ENCODE results near the gene NEU3.
"Not testable (repeated sequence)": the region's sequence is repeated elsewhere in the genome, so short reads cannot be mapped to it uniquely, and the experiment has no call there.

Gene NEU3

DNA sequence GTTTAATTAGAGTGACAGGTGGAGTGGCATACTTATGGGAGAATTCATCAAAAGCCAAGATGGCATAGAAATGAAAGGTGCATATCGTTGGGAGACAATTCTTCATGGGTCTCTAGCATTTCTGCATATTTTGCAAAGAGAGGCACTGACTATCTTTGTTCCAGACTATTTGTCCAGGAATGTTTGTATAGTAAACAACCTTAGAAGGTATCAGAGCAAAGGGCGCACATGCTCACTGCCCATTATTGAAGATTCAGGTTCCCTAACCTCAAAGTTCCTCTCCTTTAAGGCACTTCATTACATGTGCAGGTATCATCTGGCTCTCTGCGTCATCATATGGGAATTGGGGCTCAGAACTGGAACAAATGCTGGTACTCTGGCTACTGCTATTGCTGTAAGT is 4.7 kb upstream of the NEU3 start:
- DNase-seq (ENCODE audit: low read depth): no peak

DNA sequence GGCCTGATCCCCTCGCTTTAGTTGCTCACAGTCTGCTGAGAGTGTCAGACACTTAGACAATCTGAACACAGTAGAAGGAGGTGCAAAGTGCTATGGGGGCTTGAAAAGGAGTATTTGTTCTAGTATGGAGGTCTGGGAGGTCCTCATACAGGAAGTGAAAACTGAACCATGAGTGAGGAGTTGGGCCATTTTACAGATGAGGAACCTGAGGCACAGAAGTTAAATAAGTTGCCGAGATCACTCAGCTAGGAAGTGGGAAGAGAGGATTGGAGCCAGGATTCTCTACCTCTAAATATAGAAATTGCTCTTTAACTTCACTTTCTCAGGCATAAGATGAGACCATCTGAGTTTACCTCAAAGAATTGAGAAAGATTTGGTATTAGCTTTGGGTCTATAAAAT is 4.0 kb upstream of the NEU3 start:
- DNase-seq (ENCODE audit: low read depth): no peak

DNA sequence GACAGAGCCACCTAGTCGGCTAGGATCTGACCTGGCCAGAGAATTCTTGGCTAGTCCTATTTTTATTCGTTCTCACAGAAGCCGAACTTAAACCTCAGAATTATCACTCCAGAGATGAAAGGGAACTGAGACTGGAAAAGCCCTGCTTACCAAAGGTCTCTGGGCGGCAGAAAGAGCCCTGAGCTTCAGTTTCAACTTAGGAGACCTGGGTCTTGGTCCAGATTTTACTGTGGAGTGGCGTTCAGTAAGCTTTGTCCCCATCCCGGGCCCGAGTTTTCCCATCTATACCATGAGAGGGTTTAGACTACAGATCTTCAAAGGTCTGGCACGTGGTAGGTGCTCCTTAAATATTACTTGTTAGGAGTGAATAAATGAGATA is 516 bp downstream of the NEU3 start:
- no peak for DNase-seq (ENCODE audit: low read depth)

DNA sequence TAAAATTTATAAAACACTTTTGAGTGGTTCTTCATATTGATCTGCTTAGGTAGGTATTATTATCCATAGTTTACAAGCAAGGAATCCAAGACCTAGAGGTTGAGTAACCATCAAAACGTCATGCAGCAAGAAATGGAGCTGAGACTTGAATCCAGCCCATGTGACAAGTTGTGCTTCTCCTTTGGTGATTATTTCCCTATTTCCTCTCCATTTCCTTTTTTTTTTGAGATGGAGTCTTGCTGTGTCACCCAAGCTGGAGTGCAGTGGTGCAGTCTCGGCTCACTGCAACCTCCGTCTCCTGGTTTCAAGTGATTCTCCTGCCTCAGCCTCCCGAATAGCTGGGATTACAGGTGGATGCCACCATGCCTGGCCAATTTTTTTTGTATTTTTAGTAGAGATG is 1.4 kb downstream of the NEU3 start:
- not testable (repeated sequence) for DNase-seq (ENCODE audit: low read depth)

DNA sequence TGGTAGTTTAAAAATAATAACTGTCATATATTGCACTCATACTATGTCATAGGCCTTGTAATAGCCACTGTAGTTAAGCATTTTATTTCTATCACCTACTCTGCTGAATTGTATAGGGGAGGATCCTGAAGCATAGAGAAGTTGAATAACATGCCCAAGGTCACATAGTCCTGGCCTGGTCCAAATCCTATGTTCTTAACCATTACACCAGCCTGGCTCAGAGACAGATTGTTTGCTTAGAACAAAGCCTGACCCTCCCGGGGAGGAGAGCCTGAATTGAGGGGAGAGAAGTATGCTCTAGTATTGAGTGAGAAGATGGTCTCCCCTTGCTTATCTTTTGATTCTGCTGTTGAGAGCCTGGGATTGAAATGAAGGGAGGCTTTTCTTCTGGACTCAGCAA is 2.2 kb downstream of the NEU3 start:
- DNase-seq (ENCODE audit: low read depth): no peak

DNA sequence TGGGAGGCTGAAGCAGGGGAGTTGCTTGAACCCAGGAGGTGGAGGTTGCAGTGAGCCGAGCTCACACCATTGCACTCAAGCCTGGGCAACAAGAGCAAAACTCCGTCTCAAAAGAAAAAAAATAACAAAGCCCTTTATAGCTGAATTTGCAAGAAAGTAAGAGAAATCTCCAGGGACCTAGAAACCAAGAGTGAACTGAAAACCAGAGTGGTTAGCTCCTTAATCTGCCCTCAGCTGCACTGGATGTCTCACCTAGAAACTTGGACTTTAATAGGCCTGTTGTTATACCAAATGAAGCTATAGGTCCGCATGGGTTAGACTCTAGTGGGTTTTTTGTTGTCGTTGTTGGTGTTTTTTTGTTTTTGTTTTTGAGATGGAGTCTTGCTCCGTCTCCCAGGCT is 4.1 kb downstream of the NEU3 start:
- no peak for DNase-seq (ENCODE audit: low read depth)

DNA sequence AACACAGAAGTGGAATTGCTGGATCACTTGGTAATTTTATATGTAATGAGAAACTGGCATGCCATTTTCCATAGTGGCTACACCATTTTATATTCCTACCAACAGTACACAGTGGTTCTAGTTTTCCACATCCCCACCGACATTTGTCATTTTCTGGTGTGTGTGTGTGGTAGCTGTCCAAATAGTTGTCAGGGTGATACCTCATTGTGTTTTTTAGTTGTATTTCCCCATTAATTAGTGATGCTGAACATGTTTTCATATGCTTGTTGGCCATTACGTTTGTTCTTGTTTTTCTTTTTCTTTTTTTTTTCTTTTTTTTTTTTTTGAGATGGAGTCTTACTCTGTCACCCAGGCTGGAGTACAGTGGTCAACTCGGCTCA is 12.2 kb downstream of the NEU3 start:
- DNase-seq (ENCODE audit: low read depth): no peak

DNA sequence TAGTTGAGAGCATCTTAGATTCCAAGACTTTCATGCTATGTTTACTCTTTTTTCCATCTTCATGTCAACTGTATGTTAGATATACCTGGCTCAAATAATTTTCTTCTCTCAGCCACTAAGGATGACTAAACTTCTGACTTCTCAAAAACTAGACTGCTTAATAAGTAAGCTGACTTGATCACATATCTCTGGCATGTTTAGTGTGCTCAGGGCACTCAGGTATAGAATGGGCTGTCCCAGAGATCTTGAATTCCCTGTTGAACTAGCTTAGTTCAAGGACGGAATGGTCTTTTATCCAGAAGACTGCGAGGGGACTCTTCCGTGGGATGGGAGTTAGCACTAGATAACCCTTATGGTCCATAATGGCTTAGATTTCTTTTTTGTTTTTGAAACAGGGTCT is 13.0 kb downstream of the NEU3 start:
- no peak for DNase-seq (ENCODE audit: low read depth)

DNA sequence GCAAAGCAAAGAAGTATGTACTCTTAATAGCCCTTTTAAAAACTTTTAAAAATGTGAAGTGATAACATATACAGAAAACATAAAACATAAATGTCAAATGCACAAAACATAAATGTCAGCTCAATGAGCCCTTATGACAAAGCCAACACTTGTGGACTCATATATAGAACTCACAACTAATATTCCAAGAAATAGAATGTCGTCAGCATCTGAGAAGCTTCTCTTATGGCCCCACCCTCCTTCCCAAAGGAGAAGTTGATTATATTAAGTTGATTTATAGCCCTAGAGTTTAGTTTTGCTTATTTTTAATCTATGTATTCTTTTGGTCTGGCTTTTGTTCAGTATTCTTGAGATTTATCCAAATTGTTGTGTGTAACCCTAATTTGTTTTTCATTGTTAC is 13.8 kb downstream of the NEU3 start:
- no peak for DNase-seq (ENCODE audit: low read depth)

DNA sequence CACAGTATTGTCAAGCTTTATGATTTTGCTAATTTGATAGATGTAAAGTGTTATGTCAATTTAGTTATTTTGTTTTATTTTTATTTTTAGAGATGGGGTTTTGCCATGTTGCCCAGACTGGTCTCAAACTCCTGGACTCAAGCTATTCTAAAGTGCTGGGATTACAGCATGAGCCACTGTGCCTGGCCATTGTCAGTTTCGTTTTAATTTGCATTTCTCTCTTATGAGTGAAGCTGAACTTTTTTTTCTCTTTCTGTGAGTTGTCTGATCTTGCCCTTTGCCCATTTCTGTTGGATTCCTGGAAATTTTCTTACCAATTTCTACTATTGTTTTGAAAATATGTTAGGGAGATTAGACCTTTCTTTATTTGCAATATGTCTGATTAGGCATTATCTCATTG is 15.5 kb downstream of the NEU3 start:
- no peak for DNase-seq (ENCODE audit: low read depth)

DNA sequence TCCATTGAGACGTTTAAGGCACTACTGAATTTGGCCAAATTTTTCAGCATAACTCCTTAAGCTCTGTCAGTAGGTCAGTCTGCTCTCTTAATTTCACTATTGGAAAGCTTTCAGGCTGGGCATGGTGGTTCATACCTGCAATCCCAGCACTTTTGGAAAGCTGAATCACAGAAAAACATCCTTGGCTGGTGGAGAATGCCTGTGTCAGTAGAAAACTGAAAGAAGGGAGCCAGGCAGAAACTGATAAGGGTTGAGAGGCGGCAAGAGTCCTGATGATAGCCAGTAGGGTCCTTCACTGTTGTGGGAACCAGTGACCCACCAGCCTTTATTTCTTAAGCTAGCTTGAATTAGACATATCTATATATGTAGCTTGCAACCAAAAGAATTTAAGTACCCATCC is 22.6 kb downstream of the NEU3 start:
- DNase-seq (ENCODE audit: low read depth): no peak

DNA sequence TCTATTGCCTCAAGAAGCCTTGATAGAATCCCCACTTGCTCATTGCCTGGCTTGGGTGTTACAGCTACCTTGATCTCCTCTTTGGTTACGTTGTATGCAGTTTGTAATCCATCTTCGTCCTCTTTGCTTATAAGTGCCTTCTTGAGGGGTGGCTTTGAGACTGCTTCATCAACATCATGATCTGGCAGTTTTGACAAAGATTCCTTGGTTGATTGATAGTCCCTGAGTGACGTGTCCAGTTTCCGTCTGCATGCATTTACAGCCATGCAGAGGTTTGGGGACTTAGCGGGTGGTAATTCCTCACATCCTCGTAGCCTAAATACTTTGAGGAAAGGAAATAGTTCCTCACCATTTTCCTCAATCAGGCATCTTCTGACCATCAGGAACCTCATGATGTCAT is 23.1 kb downstream of the NEU3 start:
- DNase-seq (ENCODE audit: low read depth): no peak

DNA sequence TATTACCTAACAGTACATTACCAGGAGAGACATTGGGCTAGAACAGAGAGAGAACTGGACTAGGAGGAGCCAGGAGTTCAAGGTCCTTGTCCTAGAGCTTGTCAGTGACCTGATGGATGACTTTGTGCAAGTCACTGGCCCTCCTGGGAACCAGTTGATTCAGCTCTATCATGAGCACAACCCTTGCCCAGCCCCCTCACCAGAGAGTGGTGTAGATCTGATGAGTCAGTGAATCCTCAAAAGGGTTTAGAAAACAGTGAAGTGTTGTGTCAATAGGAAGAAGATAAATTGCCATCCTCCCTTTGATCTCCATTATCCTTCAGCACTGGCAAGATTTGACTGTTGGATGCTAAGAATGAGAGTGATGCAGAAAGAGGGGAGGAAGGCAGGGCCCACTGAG is 24.3 kb downstream of the NEU3 start:
- DNase-seq (ENCODE audit: low read depth): no peak

DNA sequence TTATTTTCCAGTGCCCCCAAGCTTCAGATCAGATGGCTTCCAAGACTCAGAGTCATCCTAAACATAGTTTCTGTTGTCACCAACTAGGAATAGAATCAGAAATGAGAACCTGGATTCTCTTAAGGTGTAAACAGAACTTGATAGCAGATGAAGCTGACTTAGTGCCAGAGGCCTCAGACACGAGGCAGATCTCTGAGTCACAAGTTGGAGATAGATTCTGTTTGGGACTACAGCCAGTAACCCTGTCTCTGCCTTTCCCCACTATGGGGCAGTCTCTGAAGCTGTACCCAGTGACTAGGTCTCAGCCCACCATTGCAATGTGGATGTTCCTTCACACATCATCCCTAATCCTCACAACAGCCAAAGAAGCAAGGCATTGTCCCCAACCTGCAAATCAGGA is 25.4 kb downstream of the NEU3 start:
- no peak for DNase-seq (ENCODE audit: low read depth)

DNA sequence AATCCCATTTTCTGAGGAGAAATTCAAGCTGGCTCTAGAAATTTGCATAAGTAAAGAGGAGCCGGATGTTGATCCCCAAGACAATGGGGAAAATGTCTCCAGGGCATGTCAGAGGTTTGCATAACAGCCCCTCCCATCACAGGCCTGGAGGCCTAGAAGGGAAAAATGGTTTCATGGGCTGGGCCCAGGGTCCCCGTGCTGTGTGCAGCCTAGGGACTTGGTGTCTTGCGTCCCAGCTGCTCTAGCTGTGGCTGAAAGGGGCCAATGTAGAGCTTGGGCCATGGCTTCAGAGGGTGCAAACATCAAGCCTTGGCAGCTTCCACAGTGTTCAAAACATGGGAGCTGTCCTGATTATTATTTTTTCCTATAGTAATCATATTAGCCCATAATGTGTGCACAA is 30.5 kb downstream of the NEU3 start:
- DNase-seq (ENCODE audit: low read depth): not testable (repeated sequence)

DNA sequence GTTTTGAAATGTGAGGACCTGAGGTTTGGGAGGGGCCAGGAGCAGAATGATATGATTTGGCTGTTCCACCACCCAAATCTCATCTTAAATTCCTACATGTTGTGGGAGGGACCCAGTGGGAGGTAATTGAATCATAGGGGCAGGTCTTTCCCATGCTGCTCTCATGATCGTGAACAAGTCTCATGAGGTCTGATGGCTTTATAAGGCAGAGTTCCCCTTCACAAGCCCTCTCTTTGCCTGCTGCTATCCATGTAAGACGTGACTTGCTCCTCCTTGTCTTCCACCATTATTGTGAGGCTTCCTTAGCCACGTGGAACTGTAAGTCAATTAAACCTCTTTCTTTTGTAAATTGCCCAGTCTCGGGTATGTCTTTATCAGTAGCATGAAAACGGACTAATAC is 31.6 kb downstream of the NEU3 start:
- DNase-seq (ENCODE audit: low read depth): not testable (repeated sequence)

DNA sequence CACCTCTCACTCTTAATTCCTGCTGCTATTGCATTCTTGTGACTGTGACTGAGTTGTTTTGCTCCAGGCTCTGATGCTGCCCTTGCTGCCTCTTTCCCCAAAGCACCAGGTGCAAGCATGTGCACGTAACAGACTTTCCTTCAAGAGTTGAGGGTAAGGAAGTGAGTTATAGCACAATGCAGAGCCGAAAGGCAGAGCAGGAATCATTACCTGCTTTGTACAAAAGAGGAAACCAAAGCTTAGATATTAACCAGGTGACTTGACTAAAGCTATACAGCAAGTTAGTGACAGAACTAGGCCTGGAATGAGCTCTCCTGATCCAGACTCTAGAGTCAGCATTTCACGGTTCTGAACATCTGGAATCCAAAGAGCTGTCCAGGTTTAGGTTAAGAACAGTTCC is 33.6 kb downstream of the NEU3 start:
- DNase-seq (ENCODE audit: low read depth): no peak

DNA sequence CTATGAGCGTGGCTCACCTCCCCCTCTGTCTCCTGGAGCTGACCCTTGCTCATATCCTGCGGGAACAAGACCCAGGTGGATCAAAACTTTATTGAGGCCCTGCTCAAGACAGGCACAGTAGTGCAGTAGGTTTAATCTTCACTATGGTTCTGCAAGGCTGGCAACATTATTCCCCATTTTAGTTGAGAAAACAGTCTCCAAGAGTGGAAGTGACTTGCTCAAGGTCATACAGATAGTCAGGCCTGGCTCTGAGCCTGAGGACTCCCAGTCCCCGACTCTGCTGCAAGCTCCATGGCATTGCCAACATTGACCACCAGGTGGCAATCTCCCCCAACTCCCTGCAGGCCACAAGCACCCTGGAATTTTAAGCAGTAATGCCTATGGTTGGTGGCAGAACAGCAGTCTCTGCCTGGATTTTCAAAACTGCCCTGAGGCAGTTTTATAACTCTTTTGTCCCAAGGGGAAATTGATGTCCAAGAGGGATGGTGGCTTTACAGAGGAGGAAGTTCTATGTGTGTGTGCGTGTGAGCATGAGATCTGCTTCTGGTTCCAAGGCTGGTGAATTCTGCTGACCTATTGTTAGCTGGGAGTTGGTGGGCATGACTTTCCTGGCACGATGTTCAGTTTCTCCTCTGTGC is 34.1 kb downstream of the NEU3 start:
- peak; percentile 57 for DNase-seq (ENCODE audit: low read depth)

DNA sequence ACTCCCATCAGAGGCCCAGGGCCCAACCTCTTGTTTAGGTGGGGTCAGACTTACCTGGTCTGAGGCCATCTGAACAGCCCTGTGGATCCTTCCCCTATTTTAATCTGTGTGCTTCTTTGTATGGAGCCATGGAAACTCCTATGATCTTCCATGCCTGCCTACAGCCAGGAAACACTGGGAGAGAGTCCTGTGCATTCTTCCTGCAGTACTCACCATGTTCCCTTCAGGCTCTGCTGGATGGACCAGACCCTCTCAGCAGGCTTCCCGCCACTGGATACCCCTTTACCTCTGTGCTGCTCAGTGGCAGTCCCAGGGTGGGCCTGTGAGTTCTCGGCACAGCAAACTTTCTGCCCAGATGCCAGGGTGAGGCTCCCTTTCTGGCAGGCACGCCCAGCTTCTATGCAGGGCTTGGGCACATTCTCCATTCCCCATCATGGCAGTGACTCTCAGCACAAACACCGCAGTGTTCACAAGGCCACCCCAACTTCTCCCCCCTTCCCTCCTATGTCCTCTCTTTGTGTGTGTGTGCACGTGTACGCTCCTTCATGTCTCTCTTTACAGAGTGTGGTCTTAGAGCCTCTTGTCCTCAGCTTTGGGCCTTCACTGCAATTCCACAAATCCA is 34.8 kb downstream of the NEU3 start:
- no peak for DNase-seq (ENCODE audit: low read depth)

DNA sequence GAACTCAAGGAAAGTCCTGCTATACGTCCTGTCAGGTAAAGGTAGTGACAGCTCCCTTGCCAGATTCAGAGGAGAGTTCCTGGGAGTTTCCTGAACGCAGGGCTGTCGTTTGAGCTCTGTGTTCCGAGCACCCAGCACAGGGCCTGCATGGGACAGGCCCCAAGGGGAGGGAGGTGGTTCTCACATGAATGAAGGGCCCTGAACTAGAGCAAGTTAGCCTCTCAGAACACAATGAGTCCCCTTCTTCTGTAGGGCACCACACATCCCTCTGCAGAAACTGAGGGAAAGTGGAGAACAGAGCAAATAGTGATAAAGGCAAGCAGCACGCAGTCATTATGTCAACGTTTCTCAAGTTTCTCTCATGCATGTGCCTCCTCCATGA is 35.3 kb downstream of the NEU3 start:
- no peak for DNase-seq (ENCODE audit: low read depth)

DNA sequence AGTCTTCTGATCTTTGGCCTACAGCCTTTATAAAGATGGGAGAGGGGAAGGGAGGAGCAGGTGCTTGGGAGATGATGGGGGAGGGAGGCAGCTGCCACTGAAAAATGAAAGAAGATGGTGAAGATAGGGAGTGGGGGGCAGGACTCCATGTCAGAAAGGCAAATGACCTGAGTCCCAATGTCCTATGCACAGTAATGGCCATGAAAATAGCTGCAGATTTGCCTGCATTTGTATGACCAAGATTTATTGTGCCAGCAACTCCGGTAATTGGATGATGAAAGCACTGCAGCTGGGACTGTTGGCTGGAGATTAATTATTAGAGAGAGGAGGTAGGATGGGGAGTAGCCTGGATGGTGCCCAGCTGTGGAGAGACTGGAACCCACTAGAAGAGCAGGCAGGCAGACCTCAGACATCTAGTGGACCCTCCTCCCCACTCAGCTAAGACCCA is 36.1 kb downstream of the NEU3 start:
- no peak for DNase-seq (ENCODE audit: low read depth)

DNA sequence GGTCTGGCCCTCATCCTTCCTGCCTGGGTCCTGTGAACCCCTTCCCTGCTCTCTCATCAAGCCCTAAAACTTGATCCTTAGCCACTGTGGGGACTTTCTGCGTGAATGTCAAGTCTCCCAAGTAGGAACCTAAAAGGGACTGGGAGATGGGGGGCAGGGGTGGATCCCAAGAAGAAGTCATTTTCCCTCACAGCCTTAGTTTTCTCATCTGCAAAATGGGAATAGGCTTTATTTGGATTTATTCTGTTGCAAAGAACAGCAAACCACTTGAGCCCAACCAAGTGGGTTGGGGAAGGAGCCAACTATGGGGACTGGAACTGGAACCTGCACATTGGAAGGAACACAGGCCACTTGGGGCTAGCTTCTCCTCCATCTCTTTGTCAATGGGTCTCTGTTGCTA is 36.8 kb downstream of the NEU3 start:
- no peak for DNase-seq (ENCODE audit: low read depth)

DNA sequence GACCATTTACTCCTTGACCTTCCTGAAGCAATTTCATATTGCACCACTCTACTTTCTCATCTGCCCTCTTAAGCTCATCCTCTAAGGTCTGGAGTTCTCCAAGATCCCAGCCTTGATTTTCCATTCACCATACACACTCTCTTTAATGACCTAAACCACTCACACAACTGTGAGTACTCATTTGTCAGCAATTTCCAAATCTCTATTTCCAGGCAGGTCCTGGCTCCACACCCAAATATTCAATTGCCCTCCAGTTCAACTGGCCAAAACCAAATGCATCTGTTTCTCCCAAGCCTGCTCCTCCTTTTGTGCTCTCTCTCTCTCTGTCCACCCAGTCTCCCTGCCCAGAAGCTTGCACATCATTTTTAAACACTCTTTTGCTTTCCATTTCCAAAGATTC is 39.6 kb downstream of the NEU3 start:
- DNase-seq (ENCODE audit: low read depth): no peak

DNA sequence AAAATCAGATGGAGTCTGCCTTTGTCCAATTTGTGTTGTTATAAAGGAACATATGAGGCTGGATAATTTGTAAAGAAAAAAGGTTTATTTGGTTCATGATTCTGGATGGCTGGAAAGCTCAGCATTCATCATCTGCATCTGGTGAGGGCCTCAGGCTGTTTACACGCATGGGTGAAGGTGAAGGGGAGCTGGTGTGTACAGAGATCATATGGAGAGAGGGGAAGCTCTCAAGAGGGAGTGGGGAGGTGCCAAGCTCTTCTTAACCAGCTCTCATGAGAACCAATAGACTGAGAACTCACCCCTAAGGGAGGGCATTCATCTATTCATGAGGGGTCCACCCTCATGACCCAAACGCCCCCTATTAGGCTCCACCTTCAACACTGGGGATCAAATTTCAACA is 40.0 kb downstream of the NEU3 start:
- DNase-seq (ENCODE audit: low read depth): no peak

Measured in stimulated activated CD8-positive, alpha-beta memory T cell treated with anti-CD3 and anti-CD28 coated beads, Interleukin-4, amount 100 ng/mL, for 24 hours (primary cell).